Heart left ventricle (tissue), 13 donors: Measurements from ENCODE around the gene KCTD19.

Experiments used
- CTCF ChIP-seq, 12 donors: fragments of 200-600 bp; sonication (generic) in 4 of 12; IDR thresholded peaks; one replicate each; pipeline versions ENCODE4 v1.5.0 to v1.8.0; 2018 to 2022; ENCODE audit warnings: antibody characterized with exemption in 12 of 12, mild to moderate bottlenecking in 5 of 12
- POLR2A ChIP-seq, 2 donors: fragments of 450-650 bp; IDR thresholded peaks; one replicate each; pipeline ENCODE4 v1.6.1; 2017; ENCODE audit warnings: antibody characterized with exemption in 2 of 2, mild to moderate bottlenecking in 2 of 2, moderate library complexity in 2 of 2
- donor health status: ischemic (EF 13 %, LVEDD 7.1; RV severe dilation, severe dysfunction).
- donor health status: DM: no; HTN: yes; CAD: no.
- donor health status: DM: no; HTN: no; CAD: no.
- donor health status: ischemic (EF 25% LVEDD 6.9; RV normal size, moderate dysfunction).
- donor health status: ischemic (EF 25% LVEDD 5.7; RV mildly dilated, moderate dysfunction).
- donor health status: ischemic (EF 35%, LVEDD 5.7; RV mildly dilated, moderate dysfunction).
- donor health status: nonischemic (EF 11% LVEDD 7.7; RV severe dilation, severe dysfunction).
- donor health status: DM: yes; HTN: yes; CAD: no.
- donor health status: PGD.
- donor health status: ischemic (EF 29% LVEDD 5.4; RV normal size, mild dysfunction).
- donor health status: nonischemic (EF 23%, LVEDD 6.1; RV moderate dilation, normal function).

DNA sequence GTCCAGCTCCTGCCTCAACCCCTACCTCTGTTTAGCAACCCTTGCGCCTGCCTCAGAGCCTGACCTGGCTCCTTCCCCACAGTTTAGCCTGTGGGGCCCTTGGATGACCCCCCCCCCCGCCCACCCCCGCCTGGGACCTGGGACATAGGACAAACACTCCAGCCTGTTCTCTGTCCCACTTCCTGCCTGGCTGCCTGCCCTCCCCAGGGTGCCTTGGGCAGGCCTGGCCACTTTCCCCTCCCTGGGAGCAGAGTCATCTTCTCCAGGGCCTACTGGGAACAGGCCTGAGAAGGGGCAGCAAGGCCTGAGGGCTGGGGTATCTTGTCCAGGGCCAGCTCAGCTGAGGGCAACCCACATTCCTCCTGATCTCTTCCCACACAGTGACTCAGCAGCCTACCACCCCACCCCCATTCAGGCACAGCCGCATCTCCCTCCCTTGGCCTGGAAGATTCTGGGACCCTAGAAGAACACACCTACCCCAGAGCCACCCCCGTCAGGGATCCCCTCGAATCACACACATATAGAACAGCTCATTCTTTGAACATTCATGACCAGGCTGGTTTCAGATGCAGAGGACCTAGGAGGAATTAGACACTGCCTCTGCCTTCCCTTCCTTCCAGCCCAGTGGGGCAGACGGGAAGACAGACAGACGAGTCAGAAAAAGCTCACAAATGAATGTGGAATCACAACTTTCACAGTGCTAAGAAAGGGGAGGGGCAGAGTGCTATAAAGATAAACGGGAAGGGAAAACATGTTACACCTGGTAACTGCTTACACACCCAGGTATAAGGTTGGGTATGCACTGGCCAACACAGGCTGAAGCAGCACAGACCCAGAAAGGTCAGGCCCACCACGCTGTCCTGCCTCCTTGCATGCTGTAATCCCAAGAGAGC lies 85.3 kb downstream of the KCTD19 start:
- TF ChIP-seq CTCF (IDR thresholded peaks at IDR 0.05) = no peak
- no peak for TF ChIP-seq POLR2A (IDR thresholded peaks at IDR 0.05)
